PC-9 (cell line): ENCODE data around the gene RSPH1.

Experiments used
- CTCF ChIP-seq: fragments of 200-600 bp; sonication (generic); conservative IDR thresholded peaks from 2 replicates; pipeline ENCODE4 v1.6.1; 2017; ENCODE audit warnings: mixed run types, antibody characterized with exemption, mild to moderate bottlenecking, moderate library complexity
- EZH2 ChIP-seq: fragments of 200-600 bp; sonication (generic); IDR thresholded peaks from 2 replicates; pipeline ENCODE4 v1.8.0; 2017; ENCODE audit warnings: antibody characterized with exemption, low read depth

GRCh38 chr21:42427809-42428419 is 68.1 kb downstream of the RSPH1 start:
- TF ChIP-seq CTCF: no peak
- no peak for TF ChIP-seq EZH2
